OCI-LY3 (cell line): ENCODE data around the gene OGFR.

ENCODE experiments used
- EZH2phosphoT487 ChIP-seq: fragments of 200-600 bp; shearing (Covaris generic); IDR thresholded peaks from 2 replicates; pipeline ENCODE4 v1.6.1; 2018; ENCODE audit warnings: antibody characterized with exemption, mixed run types, low read depth
- TF ChIP-seq, protein P1 (sequence below): fragments of 200-600, 300-600 bp; sonication (generic); IDR thresholded peaks from 2 replicates; pipeline ENCODE4 v1.5.1; 2014; ENCODE audit warnings: antibody characterized with exemption, low read length, low read depth

DNA sequence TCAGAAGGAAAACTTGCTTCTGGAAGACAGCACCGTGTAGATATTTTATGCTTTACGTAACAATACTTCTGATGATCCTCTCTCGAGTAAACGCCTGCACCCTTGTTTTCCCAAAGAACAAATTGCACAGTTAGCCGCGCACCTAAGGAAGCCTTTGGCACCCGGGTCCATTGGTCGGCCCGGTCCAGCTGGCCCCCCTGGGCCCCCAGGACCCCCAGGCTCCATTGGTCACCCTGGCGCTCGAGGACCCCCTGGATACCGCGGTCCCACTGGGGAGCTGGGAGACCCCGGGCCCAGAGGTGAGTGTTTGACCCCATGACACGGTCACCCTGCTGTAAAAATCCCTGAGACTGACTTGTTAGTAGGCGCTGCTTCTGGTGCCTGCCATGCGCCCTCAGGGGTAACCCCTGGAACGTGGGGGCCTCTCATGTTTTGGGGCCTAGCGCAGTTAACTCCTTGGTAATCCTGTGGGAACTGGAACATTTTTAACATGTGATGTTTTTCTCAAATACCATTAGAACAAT is 32.4 kb downstream of the OGFR start:
- TF ChIP-seq, protein P1, sequence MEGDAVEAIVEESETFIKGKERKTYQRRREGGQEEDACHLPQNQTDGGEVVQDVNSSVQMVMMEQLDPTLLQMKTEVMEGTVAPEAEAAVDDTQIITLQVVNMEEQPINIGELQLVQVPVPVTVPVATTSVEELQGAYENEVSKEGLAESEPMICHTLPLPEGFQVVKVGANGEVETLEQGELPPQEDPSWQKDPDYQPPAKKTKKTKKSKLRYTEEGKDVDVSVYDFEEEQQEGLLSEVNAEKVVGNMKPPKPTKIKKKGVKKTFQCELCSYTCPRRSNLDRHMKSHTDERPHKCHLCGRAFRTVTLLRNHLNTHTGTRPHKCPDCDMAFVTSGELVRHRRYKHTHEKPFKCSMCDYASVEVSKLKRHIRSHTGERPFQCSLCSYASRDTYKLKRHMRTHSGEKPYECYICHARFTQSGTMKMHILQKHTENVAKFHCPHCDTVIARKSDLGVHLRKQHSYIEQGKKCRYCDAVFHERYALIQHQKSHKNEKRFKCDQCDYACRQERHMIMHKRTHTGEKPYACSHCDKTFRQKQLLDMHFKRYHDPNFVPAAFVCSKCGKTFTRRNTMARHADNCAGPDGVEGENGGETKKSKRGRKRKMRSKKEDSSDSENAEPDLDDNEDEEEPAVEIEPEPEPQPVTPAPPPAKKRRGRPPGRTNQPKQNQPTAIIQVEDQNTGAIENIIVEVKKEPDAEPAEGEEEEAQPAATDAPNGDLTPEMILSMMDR = no peak
- TF ChIP-seq EZH2phosphoT487 = no peak
